Small intestine (tissue), 7 donors: Measurements from ENCODE around the gene VIT. TPM values are rescaled to one million over a fixed set of nuclear protein-coding genes. Genes with fewer than 3 reads are reported as not detected.

Source experiments
- DNase-seq, 2 donors: peaks; one replicate each; pipeline versions ENCODE4 v3.0.0 to v3.0.0-alpha.2; 2013
- FAIRE-seq: peaks from 2 replicates; lab custom pipeline; 2012; peaks lifted over from hg19 to GRCh38; lab: Jason Lieb, UNC
- H3K27ac ChIP-seq, 3 donors: one replicate each; pipeline ENCODE4 v1.5.1; 2013; ENCODE audit warnings: low read length in 2 of 3, mild to moderate bottlenecking in 2 of 3, control low read depth in 1 of 3, inconsistent platforms in 1 of 3, low read depth in 1 of 3, moderate library complexity in 1 of 3
- H3K27me3 ChIP-seq, 3 donors: one replicate each; pipeline ENCODE4 v1.6.1; 2013; ENCODE audit warnings: low read length in 3 of 3, inconsistent platforms in 1 of 3; ENCODE audit not compliant: control insufficient read depth in 3 of 3, insufficient read depth in 3 of 3
- H3K36me3 ChIP-seq, 3 donors: one replicate each; pipeline ENCODE4 v1.6.1; 2013; ENCODE audit warnings: low read length in 3 of 3, inconsistent platforms in 1 of 3, low read depth in 1 of 3, mild to moderate bottlenecking in 1 of 3, moderate library complexity in 1 of 3; ENCODE audit not compliant: control insufficient read depth in 3 of 3, insufficient read depth in 2 of 3
- H3K4me1 ChIP-seq, 3 donors: one replicate each; pipeline ENCODE4 v1.6.1; 2013; ENCODE audit warnings: low read length in 2 of 3, inconsistent platforms in 1 of 3, low read depth in 1 of 3, mild to moderate bottlenecking in 1 of 3, moderate library complexity in 1 of 3; ENCODE audit not compliant: control insufficient read depth in 3 of 3, insufficient read depth in 2 of 3
- H3K4me3 ChIP-seq, 3 donors: one replicate each; pipeline ENCODE4 v1.5.1; 2013; ENCODE audit warnings: low read length in 3 of 3, control low read depth in 1 of 3, inconsistent platforms in 1 of 3, low read depth in 1 of 3, mild to moderate bottlenecking in 1 of 3, moderate library complexity in 1 of 3
- H3K9me3 ChIP-seq, 2 donors: one replicate each; pipeline ENCODE4 v1.6.1; 2013; ENCODE audit warnings: low read depth in 1 of 2, low read length in 1 of 2; ENCODE audit not compliant: control insufficient read depth in 2 of 2, insufficient read depth in 1 of 2
- WGBS, 3 donors: extraction: QIAGEN DNeasy Blood & Tissue Kit; methylation state at CpG; one replicate each; pipeline ENCODE4 v1.1.7; 2013; 5-methylcytosine and 5-hydroxymethylcytosine counted together
- polyA plus RNA-seq, 4 donors: library from polyadenylated mRNA; stranded (reverse) in 3 of 4; unstranded in 1 of 4; fragments of 200-250 nt in 3 of 4; fragments of 120-200 nt in 1 of 4; gene quantifications; one replicate each; pipeline versions ENCODE4 v1.2.1 to v1.2.3, GENCODE V29; 2013
- donor health status: healthy with polysubstance abuse.
- donor health status: control.
- donor health status: control.
- donor health status: Bipolar disorder and iron deficiency.
- donor health status: healthy.

VIT gene
- polyA plus RNA-seq, 4 donors: 0.28 to 7.5 TPM; not detected in 2

DNA sequence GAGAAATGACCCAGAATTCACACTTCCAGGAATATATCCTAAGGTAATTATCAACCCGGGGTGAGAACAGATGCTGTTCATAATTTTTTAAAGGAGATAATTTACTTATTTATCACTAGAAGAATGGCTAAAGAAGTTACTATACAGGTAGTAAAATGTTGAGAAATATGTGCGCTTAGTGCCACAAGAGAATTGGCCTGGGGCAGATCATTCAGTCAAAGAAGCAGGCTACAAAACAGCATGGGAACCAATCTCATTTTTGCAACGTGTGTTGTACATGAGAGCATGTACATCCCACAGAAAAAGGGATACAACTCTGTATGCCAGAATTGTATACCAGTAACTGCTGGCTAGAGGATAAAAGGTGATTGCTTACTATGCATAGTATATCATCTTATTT is 75.2 kb downstream of the VIT start:
- 66 to 81% (median 70%) methylated on average over 3 of the region's 3 CpGs for WGBS, 3 donors
- DNase-seq (no peak), FAIRE-seq (no peak)
- Histone ChIP-seq H3K9me3 (no peaks in the 10 kb centered on the region), H3K27me3 (peaks cover 0 to 2% (median 0%) of the 10 kb centered on the region in 3 donors), H3K27ac (no peak overlapping the region), H3K4me1 (no peaks in the 10 kb centered on the region), H3K36me3 (no peaks in the 10 kb centered on the region), H3K4me3 (no peak overlapping the region)

DNA sequence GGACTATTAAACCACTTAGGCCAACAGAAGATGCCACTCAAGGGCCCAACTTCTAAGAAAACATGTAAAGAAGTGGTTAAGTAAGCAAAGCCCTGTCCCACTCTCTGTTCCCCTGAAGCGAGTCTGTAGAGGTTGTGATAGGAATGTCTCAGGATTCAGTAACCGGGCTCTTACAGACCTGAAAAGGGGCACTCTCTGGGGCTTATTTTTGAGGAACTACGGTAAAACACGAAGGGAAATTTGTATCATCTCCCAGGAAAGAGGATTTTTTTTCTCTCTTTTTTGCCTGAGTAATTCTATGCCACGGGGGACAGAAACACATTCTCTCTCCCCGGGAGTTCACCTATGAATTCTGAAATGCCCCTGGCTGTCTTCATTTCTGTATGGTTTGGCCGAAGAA is 77.4 kb downstream of the VIT start:
- Histone ChIP-seq H3K4me3 (no peak overlapping the region), H3K4me1 (no peaks in the 10 kb centered on the region), H3K27me3 (no peaks in the 10 kb centered on the region), H3K27ac (no peak overlapping the region), H3K9me3 (no peaks in the 10 kb centered on the region), H3K36me3 (no peaks in the 10 kb centered on the region)
- FAIRE-seq: no peak
- DNase-seq: no peak
- 87 to 88% (median 87%) methylated on average over 7 of the region's 7 CpGs for WGBS, 3 donors

DNA sequence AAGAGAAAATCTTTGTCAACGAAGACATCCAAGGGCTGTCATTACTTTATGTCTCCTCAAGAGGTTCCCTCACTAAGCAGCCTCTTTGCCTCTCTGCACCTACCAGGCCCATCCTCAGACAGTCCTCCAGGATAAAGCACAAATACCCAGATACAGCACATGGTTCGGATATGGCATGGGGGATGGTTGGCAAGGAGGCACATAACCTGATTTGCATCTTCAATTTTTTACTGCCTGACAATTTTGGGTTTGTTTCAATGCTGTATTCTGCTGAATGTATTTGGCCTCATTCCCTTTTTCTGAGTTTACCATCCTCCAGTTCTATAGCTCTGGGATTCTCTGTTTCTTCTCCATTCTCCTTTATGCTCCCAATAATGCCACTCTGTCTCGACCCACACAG is 78.8 kb downstream of the VIT start:
- Histone ChIP-seq H3K4me1 (no peaks in the 10 kb centered on the region), H3K36me3 (no peaks in the 10 kb centered on the region), H3K27me3 (no peaks in the 10 kb centered on the region), H3K4me3 (no peak overlapping the region), H3K27ac (no peak overlapping the region), H3K9me3 (no peaks in the 10 kb centered on the region)
- WGBS, 3 donors: 83 to 89% (median 84%) methylated on average over 3 of the region's 3 CpGs
- FAIRE-seq (no peak), DNase-seq (no peak)

DNA sequence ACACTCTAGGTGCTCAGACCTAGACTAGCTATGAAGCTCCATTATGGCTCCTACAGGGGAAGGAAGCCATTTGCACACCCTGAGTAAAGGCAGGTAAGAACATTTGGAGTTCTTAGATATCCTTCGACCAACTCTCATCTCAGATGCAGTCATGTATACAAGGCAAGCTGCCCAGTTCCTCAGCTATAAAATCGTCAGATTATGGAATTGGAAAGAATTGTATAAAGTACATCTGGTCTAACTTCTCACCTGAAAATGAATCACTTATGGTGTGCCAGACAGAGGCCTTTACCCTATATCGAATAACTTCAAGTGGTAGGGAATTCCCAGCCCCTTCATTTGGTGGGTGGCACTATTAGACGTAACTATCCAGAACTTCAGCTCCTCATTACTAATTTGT is 79.3 kb downstream of the VIT start:
- no peak for DNase-seq
- Histone ChIP-seq H3K4me1 (peaks cover 0 to 2% (median 0%) of the 10 kb centered on the region in 3 donors), H3K4me3 (no peak overlapping the region), H3K27ac (no peak overlapping the region), H3K27me3 (no peaks in the 10 kb centered on the region), H3K36me3 (no peaks in the 10 kb centered on the region), H3K9me3 (no peaks in the 10 kb centered on the region)
- FAIRE-seq: no peak
- WGBS, 3 donors: 76 to 82% (median 82%) methylated on average over 4 of the region's 4 CpGs

DNA sequence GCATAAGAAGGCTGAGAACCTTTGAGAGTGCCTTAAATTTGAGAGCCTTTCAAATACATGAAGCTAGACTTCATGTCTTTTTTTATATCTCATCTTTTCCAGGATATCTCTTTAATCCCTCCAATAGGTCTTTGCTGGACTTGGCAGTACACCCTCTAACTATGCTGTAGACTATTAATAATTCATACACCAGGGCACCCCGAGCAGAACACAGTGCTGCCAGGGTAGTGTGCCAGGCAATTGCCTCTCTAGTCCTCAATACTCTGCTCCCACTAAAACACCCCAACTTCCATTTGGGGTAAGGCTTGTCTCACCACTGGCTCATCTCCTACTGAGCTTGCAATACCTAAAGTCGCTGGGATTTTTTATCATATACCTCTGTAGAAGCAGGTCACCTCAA is 80.8 kb downstream of the VIT start:
- Histone ChIP-seq H3K36me3 (no peaks in the 10 kb centered on the region), H3K4me1 (peaks cover 0 to 2% (median 0%) of the 10 kb centered on the region in 3 donors), H3K27me3 (peaks cover 0 to 3% (median 0%) of the 10 kb centered on the region in 3 donors), H3K4me3 (no peak overlapping the region), H3K27ac (no peak overlapping the region), H3K9me3 (no peaks in the 10 kb centered on the region)
- FAIRE-seq (no peak), DNase-seq (no peak)
- 50 to 64% (median 59%) methylated on average over 2 of the region's 2 CpGs for WGBS, 3 donors

DNA sequence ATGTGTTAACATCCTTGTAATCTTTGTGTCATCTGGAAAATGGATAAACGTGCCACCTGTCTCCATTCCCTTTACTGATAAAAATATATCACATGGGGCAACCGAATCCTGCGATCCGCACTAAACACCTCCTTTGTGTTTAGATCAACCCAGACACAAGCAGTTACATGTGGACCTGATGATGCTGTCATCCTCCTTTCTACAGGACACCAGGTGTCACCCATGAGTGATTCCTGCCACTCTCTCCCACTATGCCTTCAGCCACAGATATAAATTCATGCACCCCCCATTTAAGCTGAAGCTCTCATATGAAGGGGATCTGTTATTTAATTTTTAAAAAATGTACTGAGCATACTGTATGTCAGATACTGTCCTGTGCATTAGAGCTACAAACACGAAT is 81.3 kb downstream of the VIT start:
- no peak for FAIRE-seq

DNA sequence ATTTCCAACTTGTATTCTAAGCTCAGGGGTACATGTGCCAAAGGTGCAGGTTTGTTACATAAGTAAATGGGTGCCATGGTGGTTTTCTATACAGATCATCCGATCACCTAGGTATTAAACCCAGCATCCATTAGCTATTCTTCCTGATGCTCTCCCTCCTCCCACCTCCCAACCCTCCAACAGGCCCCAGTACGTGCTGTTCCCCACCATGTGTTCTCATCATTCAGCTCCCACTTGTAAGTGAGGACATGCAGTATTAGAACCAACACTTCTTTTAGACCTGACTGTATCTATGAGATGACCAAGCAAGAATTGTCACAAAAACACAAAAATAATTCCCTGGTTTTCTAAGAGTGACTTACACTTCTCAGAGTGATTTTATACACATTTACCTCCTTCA is 83.0 kb downstream of the VIT start:
- DNase-seq (no peak), FAIRE-seq (no peak)
- peaks cover 0 to 2% (median 0%) of the 10 kb centered on the region in 3 donors for H3K4me1 ChIP-seq
- no peaks in the 10 kb centered on the region for H3K36me3 ChIP-seq
- no peaks in the 10 kb centered on the region for H3K9me3 ChIP-seq
- H3K27ac ChIP-seq: no peak overlapping the region
- peaks cover 0 to 3% (median 0%) of the 10 kb centered on the region in 3 donors for H3K27me3 ChIP-seq
- H3K4me3 ChIP-seq: no peak overlapping the region
- WGBS, 3 donors: 88 to 95% (median 93%) methylated on average over 2 of the region's 2 CpGs

More for the DNA sequence above, 81.3 kb downstream of the VIT start:
- no peak overlapping the region for H3K4me3 ChIP-seq
- no peaks in the 10 kb centered on the region for H3K36me3 ChIP-seq
- no peaks in the 10 kb centered on the region for H3K9me3 ChIP-seq
- H3K4me1 ChIP-seq: peaks cover 0 to 2% (median 0%) of the 10 kb centered on the region in 3 donors
- H3K27me3 ChIP-seq: peaks cover 0 to 3% (median 0%) of the 10 kb centered on the region in 3 donors
- no peak for DNase-seq
- WGBS, 3 donors: 62 to 76% (median 74%) methylated on average over 5 of the region's 5 CpGs
- H3K27ac ChIP-seq: no peak overlapping the region

DNA sequence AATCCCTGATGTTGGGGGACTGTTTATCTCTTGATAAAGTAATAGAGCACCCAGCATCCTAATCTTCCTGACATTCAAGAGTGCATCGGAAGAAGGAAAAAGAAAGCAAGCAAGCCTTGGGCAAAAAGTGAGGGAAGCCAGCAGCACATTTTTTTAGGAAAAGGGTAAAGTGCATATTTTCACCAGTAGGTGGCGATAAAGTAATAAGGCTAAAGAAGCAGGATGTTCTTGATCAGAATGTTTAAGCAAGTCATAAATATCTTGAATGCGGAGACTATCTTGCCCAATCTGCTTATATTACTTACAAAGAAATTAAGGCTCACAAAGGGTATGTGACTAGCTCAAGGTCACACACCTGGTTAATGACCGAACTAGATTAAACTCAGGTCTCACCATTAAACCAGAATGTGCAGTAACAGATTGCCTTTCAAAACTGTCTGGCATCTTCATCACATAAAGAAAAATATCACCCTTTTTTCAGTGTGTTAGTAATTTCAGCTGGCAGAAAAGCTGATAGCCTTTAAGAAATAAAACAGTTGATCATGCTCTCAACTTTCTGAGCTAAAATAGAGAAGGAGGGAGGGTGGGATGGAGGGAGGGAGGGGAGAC is 83.8 kb downstream of the VIT start:
- Histone ChIP-seq H3K27me3 (peaks cover 0 to 3% (median 0%) of the 10 kb centered on the region in 3 donors), H3K36me3 (no peaks in the 10 kb centered on the region), H3K27ac (no peak overlapping the region), H3K9me3 (no peaks in the 10 kb centered on the region), H3K4me3 (no peak overlapping the region), H3K4me1 (peaks cover 0 to 2% (median 0%) of the 10 kb centered on the region in 3 donors)
- DNase-seq: peak; percentile 68 to 71
- 1 to 6% (median 5%) methylated on average over 4 of the region's 4 CpGs for WGBS, 3 donors
- FAIRE-seq: no peak
